Adipocyte (in vitro differentiated cells): ENCODE data around the gene SH3RF3.

Experiments
- DNase-seq: peaks from one replicate; pipeline ENCODE4 v3.0.0-alpha.2; 2015; ENCODE audit warnings: low read depth
- H3K27me3 ChIP-seq: replicated peaks from 2 replicates; pipeline ENCODE4 v1.7.0; 2013; ENCODE audit warnings: mild to moderate bottlenecking, low read length, moderate library complexity; ENCODE audit not compliant: control insufficient read depth, insufficient read depth
- H3K36me3 ChIP-seq: 2 replicates; pipeline ENCODE4 v1.7.0; 2013; ENCODE audit warnings: low read length, mild to moderate bottlenecking, moderate library complexity; ENCODE audit not compliant: control insufficient read depth, insufficient read depth, severe bottlenecking
- H3K4me1 ChIP-seq: 2 replicates; pipeline ENCODE4 v1.7.0; 2013; ENCODE audit warnings: mild to moderate bottlenecking, low read length, moderate library complexity; ENCODE audit not compliant: control insufficient read depth, insufficient read depth
- H3K4me3 ChIP-seq: 2 replicates; pipeline ENCODE4 v1.7.0; 2013; ENCODE audit warnings: mild to moderate bottlenecking, low read length, moderate library complexity
- H3K9ac ChIP-seq: 2 replicates; pipeline ENCODE4 v1.7.0; 2013; ENCODE audit warnings: mild to moderate bottlenecking, low read length, moderate library complexity
- H3K9me3 ChIP-seq: 2 replicates; pipeline ENCODE4 v1.7.0; 2013; ENCODE audit warnings: mild to moderate bottlenecking, low read length, moderate library complexity; ENCODE audit not compliant: control insufficient read depth

SH3RF3 gene

GRCh38 chr2:109447776-109448175 lies 318.8 kb downstream of the SH3RF3 start:
- H3K9ac ChIP-seq = no peak overlapping the region
- no peaks in the 10 kb centered on the region for H3K27me3 ChIP-seq
- H3K36me3 ChIP-seq = peaks cover 31% of the 10 kb centered on the region
- no peak overlapping the region for H3K4me3 ChIP-seq
- H3K9me3 ChIP-seq = peaks cover 30% of the 10 kb centered on the region
- DNase-seq = peak; percentile 2
- H3K4me1 ChIP-seq = peaks cover 27% of the 10 kb centered on the region

GRCh38 chr2:109448207-109448606 lies 319.2 kb downstream of the SH3RF3 start:
- Histone ChIP-seq H3K4me1 (peaks cover 27% of the 10 kb centered on the region), H3K9me3 (peaks cover 26% of the 10 kb centered on the region), H3K9ac (no peak overlapping the region), H3K27me3 (no peaks in the 10 kb centered on the region), H3K36me3 (peaks cover 27% of the 10 kb centered on the region), H3K4me3 (no peak overlapping the region)
- DNase-seq = no peak

- no peak overlapping the region for H3K4me3 ChIP-seq
- H3K27me3 ChIP-seq = no peaks in the 10 kb centered on the region
Measured at GRCh38 chr2:109448946-109449788, 320.2 kb downstream of the SH3RF3 start.

GRCh38 chr2:109450574-109451273 lies 321.7 kb downstream of the SH3RF3 start:
- no peaks in the 10 kb centered on the region for H3K27me3 ChIP-seq

More at GRCh38 chr2:109448946-109449788, 320.2 kb downstream of the SH3RF3 start:
- peaks cover 19% of the 10 kb centered on the region for H3K36me3 ChIP-seq
- no peak for DNase-seq
- no peak overlapping the region for H3K9ac ChIP-seq
- peaks cover 16% of the 10 kb centered on the region for H3K9me3 ChIP-seq
- peaks cover 27% of the 10 kb centered on the region for H3K4me1 ChIP-seq

GRCh38 chr2:109451671-109452070 lies 322.7 kb downstream of the SH3RF3 start:
- Histone ChIP-seq H3K27me3 (no peaks in the 10 kb centered on the region), H3K4me1 (peaks cover 27% of the 10 kb centered on the region), H3K9me3 (no peaks in the 10 kb centered on the region), H3K9ac (no peak overlapping the region), H3K36me3 (peaks cover 33% of the 10 kb centered on the region), H3K4me3 (no peak overlapping the region)
- DNase-seq = no peak

More at GRCh38 chr2:109450574-109451273, 321.7 kb downstream of the SH3RF3 start:
- Histone ChIP-seq H3K9ac (peak overlapping the region; percentile 16), H3K9me3 (peaks cover under 1% of the 10 kb centered on the region), H3K4me1 (peaks cover 27% of the 10 kb centered on the region), H3K36me3 (peaks cover 26% of the 10 kb centered on the region), H3K4me3 (no peak overlapping the region)
- no peak for DNase-seq

- no peak for DNase-seq
- no peaks in the 10 kb centered on the region for H3K27me3 ChIP-seq
- H3K9ac ChIP-seq = no peak overlapping the region
- H3K36me3 ChIP-seq = peaks cover 40% of the 10 kb centered on the region
- H3K9me3 ChIP-seq = no peaks in the 10 kb centered on the region
- no peak overlapping the region for H3K4me3 ChIP-seq
- H3K4me1 ChIP-seq = peaks cover 27% of the 10 kb centered on the region
Measured at GRCh38 chr2:109452318-109453305, 323.6 kb downstream of the SH3RF3 start.

- DNase-seq = no peak
- Histone ChIP-seq H3K9me3 (no peaks in the 10 kb centered on the region), H3K36me3 (peaks cover 47% of the 10 kb centered on the region), H3K4me3 (no peak overlapping the region), H3K27me3 (no peaks in the 10 kb centered on the region), H3K9ac (no peak overlapping the region), H3K4me1 (peaks cover 27% of the 10 kb centered on the region)
Measured at GRCh38 chr2:109453371-109453995, 324.5 kb downstream of the SH3RF3 start.

GRCh38 chr2:109454304-109454703 lies 325.3 kb downstream of the SH3RF3 start:
- Histone ChIP-seq H3K27me3 (no peaks in the 10 kb centered on the region), H3K9me3 (no peaks in the 10 kb centered on the region), H3K4me1 (peaks cover 25% of the 10 kb centered on the region), H3K9ac (no peak overlapping the region), H3K4me3 (no peak overlapping the region), H3K36me3 (peaks cover 44% of the 10 kb centered on the region)
- no peak for DNase-seq

- Histone ChIP-seq H3K27me3 (no peaks in the 10 kb centered on the region), H3K9me3 (no peaks in the 10 kb centered on the region), H3K4me1 (peaks cover 19% of the 10 kb centered on the region), H3K36me3 (peaks cover 39% of the 10 kb centered on the region), H3K9ac (no peak overlapping the region), H3K4me3 (no peak overlapping the region)
- no peak for DNase-seq
Measured at GRCh38 chr2:109454765-109455394, 325.9 kb downstream of the SH3RF3 start.
